GM18502 (cell line): ENCODE data around the gene SLC6A6.

Source experiments
- ATAC-seq: cut with Tn5 transposase; IDR thresholded peaks from one replicate; pipeline ENCODE4 v1.9.1; 2021; ENCODE audit warnings: mild to moderate bottlenecking; ENCODE audit not compliant: unreplicated experiment, poor library complexity

The SLC6A6 gene

GRCh38 chr3:14448756-14449727 is 46.6 kb downstream of the SLC6A6 start:
- ATAC-seq, result no peak

DNA sequence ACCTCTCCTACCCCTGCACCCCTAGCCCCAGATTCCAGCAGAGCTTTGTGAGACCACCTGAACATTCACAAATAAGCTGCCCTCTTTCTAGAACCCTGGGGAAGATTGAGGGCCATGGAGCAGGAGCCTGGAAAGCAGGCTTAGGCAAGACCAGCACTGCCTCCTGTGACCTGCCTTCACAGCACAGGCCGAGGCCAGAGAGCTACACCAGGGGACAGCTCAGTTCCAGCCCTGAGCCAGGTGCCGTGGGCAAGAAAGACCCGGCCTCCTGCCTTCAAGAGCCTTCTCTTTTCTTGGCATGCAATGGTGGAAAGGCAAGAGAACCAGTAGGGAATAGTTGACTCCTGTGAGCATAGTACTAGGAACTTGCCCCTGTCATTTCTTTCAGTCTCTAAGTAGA is 48.1 kb downstream of the SLC6A6 start:
- ATAC-seq, result no peak

GRCh38 chr3:14450922-14451606 is 48.7 kb downstream of the SLC6A6 start:
- ATAC-seq, result no peak

DNA sequence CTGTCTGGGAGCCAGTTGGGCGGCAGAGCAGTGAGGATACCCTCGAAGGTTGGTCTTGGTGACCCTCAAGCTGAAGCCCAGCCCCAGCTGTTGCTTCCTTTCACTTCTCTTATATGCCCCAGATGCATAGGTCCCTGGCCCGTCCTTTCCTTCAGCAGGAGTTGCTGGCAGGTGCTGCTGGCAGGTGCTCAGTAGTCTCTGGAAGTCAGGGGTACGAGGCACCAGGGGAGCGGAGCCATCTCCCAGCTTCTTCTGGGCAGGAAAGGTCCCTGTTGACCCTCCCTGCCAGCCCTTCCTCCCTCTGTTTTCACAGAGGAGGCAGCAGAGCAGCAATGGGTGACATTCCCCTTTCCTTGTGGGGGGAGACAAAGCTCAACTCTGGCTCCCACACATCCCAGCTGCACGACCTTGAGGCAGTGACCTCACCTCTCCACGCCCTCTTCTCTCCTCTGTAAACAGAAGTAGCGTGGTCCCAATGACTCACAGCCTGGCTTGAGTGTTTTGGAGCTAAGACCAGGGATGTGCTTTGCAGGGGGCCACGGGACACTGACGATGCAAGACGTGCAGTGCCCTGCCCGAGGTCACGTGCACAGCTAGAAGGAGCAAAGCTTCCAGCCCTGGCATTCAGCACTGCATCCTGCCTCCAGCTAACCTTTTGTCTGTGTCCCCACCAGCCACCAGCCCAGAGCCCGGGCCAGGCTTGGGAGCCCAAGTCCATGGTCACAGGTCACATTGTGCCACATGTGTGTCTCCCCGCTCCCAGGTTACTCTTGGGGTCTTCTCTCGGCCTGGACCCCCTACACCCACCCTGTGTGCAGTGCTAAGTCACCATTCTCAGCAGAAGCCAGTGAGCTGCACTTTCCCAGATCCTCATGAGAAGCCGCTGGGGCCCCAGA is 49.7 kb downstream of the SLC6A6 start:
- no peak for ATAC-seq

DNA sequence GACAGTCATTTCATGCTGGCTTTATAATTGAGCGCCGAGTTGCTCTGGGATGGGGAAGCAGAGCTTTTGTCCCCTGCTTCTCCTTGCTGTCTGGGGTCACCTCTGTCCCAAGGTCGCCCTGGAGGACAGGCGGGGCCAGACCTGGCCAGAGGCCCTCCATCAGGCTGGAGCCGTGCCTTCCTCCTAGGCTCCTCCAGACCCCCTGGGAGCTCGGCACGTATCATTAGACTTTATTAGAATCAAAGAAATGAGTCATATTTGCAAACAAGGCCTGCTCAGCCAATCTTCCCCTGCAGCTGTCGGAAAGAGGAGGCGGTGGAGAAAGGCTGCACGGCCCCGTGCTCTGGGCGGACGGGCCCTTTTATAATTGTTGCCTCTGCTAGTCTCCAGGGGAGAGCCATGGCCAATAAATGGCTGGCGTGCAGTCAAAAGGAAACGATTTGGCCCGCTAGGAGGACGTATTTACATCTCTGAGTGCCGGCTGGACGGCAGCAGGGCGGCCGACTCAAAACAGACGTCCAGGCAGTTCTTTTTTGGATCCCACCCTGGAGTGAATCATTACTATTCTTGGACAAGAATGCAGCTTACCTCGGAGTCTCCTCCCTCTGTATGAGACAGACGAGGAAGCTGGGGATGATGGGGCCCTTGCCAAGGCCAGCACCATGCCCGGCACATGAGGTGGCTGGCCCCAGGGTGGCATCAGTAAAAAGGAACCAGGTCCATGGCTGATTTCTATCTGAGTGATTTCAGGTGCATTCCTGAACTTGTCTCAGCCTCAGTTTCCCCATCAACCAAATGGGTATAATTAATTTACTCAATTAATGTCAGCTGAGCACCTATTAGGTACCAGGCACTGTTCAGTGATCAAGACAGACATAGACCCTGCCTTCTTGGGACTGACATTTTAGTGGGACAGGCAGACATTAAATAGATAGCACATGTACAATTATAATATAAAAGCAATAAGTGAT is 50.6 kb downstream of the SLC6A6 start:
- no peak for ATAC-seq

- no peak for ATAC-seq
Observed at GRCh38 chr3:14453876-14454638, 51.7 kb downstream of the SLC6A6 start.

DNA sequence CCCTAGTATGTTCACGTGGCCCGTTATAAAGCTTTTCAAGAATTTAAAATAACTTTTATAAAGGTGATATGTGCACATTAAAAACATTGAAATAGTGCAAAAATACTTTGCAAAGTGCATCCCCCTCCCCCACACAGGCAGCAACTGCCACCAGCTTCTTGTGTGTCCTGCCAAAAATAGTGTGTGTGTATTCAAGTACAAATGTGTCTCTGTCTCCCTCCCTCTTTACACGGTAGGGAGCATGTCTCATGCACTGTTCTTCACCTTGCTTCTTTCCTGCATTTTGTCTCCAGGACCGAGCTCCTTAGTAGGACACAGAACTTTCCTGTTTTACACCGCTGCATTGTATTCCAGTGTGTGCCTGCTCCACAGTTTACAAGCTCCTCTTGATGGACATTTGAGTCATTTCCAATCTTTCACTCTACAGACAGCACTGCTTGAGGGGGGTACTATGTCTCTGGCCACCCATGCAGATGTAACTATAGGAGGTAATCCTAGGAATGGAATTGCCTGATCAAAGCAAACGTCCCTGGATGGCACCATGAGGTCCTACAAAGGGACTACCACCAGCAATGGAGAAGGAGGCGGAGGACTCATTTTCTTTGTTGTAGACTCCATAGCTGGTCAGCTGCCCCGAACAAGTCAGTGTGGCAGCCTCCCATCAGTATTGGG is 52.4 kb downstream of the SLC6A6 start:
- no peak for ATAC-seq

- no peak for ATAC-seq
Observed at GRCh38 chr3:14455571-14456317, 53.3 kb downstream of the SLC6A6 start.

DNA sequence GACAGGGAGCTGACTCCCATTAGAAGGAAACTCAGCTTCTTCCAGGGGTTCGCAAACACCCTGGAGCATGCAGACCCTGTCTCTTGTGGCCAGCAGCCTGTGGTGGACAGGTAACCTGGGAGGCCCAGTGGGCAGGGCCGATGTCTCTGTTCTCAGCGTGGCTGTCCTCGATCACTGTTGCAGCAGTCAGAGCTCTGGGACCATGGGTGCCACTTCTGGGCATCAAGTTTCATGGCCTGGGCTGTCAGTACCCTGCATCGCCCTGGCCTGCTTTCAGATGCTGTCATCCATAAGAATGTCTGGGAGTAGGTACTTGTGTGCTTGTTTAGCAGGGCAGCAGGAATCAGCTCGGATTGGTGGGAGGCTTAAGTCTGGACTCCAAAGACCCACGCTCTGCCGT is 54.4 kb downstream of the SLC6A6 start:
- no peak for ATAC-seq

DNA sequence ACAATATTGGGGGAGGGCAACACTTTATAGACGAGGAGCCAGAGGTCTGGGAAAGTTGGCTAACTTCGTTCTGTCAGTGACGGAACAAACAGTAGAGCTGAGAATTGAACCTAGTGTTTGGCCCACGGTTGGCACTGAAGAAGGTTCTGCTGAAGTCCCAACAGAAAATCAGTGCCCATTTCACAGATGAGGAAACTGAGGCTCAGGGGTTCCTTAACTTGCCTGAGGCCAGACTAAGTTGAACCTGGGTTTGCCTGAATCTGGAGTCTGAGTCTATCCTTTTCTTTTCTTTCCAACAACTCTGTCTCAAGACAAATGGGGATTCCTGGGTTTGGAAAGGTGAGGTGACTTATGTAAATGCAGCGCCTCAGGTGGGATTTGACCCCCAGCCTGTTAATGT is 55.1 kb downstream of the SLC6A6 start:
- ATAC-seq, result no peak

DNA sequence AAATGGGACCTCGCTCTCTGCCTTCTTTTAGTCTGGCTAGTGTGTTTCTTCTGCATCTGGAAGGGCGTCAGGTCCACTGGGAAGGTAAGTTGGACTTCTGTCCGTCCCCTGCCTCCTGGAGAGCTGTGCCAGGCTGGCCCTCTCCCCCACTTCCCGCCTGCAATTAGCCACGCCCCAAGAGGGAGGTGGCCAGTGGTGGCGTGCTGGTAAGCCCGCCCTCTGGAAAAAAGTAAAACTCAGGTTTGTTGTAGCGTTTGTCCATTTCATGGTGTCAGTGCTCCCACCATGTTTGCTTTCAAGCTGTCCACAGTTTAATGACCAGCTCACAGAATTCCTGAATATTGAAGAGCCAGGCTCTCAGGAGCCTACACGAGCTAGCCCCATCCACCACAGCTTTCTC is 55.6 kb downstream of the SLC6A6 start:
- ATAC-seq, result no peak

DNA sequence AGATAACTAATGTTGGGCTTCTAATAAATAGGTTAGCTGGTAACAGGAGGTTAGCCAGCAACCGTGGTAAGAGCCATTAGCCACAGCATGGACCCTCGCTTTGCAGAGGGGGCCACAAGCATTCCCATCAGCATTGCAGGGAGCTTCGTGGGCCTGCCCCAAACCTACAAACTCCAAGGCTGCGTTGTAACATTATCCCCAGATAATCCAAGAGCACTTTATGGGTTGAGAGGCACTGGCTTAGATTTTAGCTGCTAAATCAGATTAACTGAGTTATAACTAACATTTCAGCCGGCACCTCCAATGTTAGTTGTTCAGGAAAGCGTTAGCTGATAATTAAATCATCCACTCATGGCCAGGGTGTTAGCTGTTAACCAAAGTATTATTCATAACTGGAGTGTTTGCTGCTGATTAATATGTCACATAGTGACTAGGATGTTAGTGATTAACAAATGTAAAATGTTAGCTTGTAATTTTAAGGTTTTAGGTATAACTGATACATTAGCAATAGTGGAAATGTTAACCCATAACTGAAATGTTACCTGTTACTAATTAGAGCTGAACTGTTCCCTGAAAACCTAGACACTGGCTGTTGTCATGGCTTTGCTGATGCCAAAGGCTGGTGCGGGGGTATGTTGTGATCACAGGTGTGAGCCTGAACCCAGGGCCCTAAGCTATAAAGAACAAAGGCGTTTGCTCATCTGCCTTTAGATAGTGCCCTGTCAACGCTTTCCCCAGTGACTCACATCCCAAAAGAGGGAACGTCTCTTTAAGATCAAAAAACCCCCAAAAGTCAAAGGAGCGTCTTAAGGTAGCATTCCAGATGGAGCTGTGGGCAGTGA is 56.2 kb downstream of the SLC6A6 start:
- ATAC-seq, result no peak

DNA sequence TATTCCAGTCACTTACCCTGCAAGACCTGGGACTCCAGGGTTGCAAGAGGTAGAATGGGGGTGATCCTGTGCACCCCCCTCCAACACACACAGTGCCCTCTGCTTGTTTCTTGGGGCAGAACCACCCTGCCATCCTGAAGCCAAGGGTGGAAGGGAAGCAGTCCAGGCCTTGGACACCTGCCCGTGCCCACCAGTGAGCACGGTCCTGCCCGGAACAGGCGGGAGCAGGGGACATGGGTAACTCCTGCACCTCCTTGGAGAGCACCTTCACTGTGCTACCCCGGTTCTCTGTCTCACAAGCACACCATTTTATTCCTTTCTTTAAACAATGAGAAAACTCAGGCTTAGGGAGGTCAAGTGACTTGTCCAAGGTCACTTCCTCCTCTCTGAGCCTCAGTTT is 57.0 kb downstream of the SLC6A6 start:
- no peak for ATAC-seq

- no peak for ATAC-seq
Observed at GRCh38 chr3:14459787-14460186, 57.4 kb downstream of the SLC6A6 start.

DNA sequence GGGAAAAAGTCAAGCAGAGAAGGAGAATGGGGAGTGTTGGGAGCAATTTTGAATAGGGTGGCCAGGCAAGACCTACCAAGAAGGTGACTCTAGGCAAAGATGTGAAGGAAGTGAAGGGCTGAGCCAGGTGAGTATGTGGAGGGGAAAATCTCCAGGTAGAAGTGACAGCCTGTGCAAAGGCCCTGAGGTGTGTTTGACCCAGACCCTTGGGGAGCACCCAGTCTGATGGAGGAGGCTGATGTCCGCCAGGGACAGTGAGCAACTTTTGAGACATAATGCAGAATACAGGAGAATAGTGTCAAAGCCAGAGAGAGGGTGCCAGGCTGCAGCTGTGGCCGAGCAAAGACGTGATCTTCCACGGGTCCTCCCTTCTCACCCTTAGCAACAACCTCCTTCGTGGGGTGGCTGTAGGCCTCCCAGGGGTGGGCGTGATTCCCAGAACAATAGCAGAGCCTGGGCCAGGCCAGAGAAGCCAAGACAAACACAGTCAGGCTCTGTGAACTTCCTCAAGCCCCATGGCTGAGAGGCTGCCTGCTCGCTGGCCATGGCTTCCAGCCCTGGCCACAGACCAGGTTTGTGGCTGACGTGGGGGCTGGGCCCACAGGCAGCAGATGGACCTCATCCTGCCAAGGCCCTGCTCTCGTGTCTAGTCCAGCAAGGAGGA is 58.1 kb downstream of the SLC6A6 start:
- no peak for ATAC-seq
